ENCODE data around the gene CDK9. TPM values are rescaled to one million over a fixed set of nuclear protein-coding genes. Genes with fewer than 3 reads are reported as not detected.

CDK9 gene
- total RNA-seq, 1 experiment from 2014 or later: 37.3 TPM

DNA sequence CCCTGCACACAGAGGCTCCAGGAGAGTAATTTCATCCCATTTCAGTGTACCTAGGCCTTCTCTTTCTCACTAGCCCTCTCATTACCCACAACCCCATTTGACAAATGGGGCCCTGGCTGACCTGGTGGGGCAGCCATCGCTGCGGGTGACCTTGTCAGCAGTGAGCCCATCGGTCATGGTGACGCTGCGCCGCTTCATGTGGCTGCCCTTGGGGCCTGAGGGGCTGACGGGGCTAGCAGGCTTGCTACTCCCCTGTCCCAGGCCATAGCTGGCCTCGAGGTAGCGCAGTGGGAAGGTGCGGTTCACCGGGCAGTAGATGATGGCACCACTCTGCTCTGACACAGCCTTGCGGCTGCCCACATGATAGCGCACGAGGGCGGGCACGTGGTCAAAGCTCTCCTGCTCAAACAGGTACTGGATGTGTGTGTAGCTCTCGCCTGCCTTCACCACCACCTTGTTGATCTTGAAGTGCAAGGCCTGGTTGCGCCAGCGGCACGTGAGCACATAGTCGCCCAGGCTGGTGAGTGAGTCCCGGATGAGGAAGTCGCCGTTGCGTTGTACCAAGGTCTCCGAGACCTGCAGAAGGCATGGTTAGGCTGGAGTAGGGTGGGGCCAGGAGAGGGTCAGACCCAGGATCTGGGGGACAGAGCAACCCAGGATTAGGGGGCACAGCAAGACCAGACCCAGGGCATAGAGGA is 36.6 kb upstream of the CDK9 start:
- CTCF ChIA-PET: interaction anchor here (0.7 kb wide), 1 partner anchor 808 kb away, joined by 5 read pairs; no protein-coding TSS in a partner anchor
- ATAC-seq: no peak
- H3K79me2 ChIP-seq (ENCODE audit: low read length): no peaks in the 10 kb centered on the region
- intact Hi-C loops (cut with micrococcal nuclease): no loop called here
- peaks cover 9% of the 10 kb centered on the region for H3K27me3 ChIP-seq (ENCODE audit: low read length)
- H3F3A ChIP-seq (ENCODE audit: low read length, unreplicated experiment): no peaks in the 10 kb centered on the region
- H3K4me2 ChIP-seq (ENCODE audit: low read length): no peak overlapping the region
- no peak overlapping the region for H3K27ac ChIP-seq (ENCODE audit: low read length)
- TF ChIP-seq EZH2 (IDR thresholded peaks at IDR 0.05; ENCODE audit: low read length, unreplicated experiment) (no peak), EZH2phosphoT487 (IDR thresholded peaks at IDR 0.05; ENCODE audit: borderline replicate concordance, low read length) (no peak)
- TF ChIP-seq, protein P1, sequence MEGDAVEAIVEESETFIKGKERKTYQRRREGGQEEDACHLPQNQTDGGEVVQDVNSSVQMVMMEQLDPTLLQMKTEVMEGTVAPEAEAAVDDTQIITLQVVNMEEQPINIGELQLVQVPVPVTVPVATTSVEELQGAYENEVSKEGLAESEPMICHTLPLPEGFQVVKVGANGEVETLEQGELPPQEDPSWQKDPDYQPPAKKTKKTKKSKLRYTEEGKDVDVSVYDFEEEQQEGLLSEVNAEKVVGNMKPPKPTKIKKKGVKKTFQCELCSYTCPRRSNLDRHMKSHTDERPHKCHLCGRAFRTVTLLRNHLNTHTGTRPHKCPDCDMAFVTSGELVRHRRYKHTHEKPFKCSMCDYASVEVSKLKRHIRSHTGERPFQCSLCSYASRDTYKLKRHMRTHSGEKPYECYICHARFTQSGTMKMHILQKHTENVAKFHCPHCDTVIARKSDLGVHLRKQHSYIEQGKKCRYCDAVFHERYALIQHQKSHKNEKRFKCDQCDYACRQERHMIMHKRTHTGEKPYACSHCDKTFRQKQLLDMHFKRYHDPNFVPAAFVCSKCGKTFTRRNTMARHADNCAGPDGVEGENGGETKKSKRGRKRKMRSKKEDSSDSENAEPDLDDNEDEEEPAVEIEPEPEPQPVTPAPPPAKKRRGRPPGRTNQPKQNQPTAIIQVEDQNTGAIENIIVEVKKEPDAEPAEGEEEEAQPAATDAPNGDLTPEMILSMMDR (conservative IDR thresholded peaks at IDR 0.05; ENCODE audit: low read depth, low read length): no peak
- H3K4me3 ChIP-seq (ENCODE audit: low read length): no peak overlapping the region
- H3K36me3 ChIP-seq (ENCODE audit: low read depth, low read length): no peaks in the 10 kb centered on the region
- no peaks in the 10 kb centered on the region for H3K9me2 ChIP-seq (replicated peaks; ENCODE audit: low read length)
- no peaks in the 10 kb centered on the region for H3K4me1 ChIP-seq (ENCODE audit: insufficient read depth, low read length)
- DNase-seq: no peak
- no peak overlapping the region for H2AFZ ChIP-seq (ENCODE audit: low read length)
- no TSS peak for BruUV-seq (replicated peaks)
- no peaks in the 10 kb centered on the region for H3K9me3 ChIP-seq (ENCODE audit: low read length)
- no peaks in the 10 kb centered on the region for H4K20me1 ChIP-seq (ENCODE audit: low read length)
- no peak overlapping the region for H3K9ac ChIP-seq (ENCODE audit: low read length)
- POLR2A ChIA-PET (ENCODE audit: unreplicated experiment): no interaction called here

GRCh38 chr9:127751269-127752054 is 34.4 kb upstream of the CDK9 start:
- no peak for ATAC-seq
- Histone ChIP-seq H3K4me1 (ENCODE audit: insufficient read depth, low read length) (no peaks in the 10 kb centered on the region), H3K36me3 (ENCODE audit: low read depth, low read length) (no peaks in the 10 kb centered on the region), H3F3A (ENCODE audit: low read length, unreplicated experiment) (no peaks in the 10 kb centered on the region), H3K9me2 (replicated peaks; ENCODE audit: low read length) (no peaks in the 10 kb centered on the region), H3K27me3 (ENCODE audit: low read length) (peaks cover 20% of the 10 kb centered on the region), H3K9me3 (ENCODE audit: low read length) (no peaks in the 10 kb centered on the region), H3K4me3 (ENCODE audit: low read length) (no peak overlapping the region), H4K20me1 (ENCODE audit: low read length) (no peaks in the 10 kb centered on the region), H3K9ac (ENCODE audit: low read length) (no peak overlapping the region), H3K4me2 (ENCODE audit: low read length) (no peak overlapping the region), H2AFZ (ENCODE audit: low read length) (no peak overlapping the region), H3K27ac (ENCODE audit: low read length) (no peak overlapping the region), H3K79me2 (ENCODE audit: low read length) (no peaks in the 10 kb centered on the region)
- peak; percentile 16 for DNase-seq
- no TSS peak for BruUV-seq (replicated peaks)
- intact Hi-C loops (cut with micrococcal nuclease): no loop called here
- ChIA-PET POLR2A (ENCODE audit: unreplicated experiment) (no interaction called here), CTCF (no interaction called here)
- no peak for TF ChIP-seq EZH2 (IDR thresholded peaks at IDR 0.05; ENCODE audit: low read length, unreplicated experiment)

DNA sequence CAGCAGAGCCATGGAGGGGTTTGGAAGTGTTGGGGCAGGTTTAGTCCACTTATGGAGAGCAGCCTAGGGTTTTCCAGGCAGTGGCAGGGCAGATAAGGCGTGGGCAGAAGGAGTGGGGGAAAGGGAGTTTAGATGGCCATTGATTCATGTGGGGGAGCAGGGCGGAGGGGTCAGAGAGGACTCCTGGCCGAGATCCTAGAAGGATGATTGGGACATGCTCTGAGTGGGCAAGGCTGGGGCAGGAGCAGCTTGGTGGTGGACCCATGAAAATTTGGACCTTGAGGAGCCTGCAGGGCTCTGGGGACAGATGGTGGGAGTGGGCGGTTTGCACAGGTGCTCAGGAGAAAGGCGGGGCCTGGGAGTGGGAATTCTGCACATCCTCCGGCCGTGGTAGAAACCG is 32.7 kb upstream of the CDK9 start:
- Histone ChIP-seq H3K27ac (ENCODE audit: low read length) (no peak overlapping the region), H3K27me3 (ENCODE audit: low read length) (peaks cover 20% of the 10 kb centered on the region), H3F3A (ENCODE audit: low read length, unreplicated experiment) (no peaks in the 10 kb centered on the region), H4K20me1 (ENCODE audit: low read length) (no peaks in the 10 kb centered on the region), H3K36me3 (ENCODE audit: low read depth, low read length) (no peaks in the 10 kb centered on the region), H2AFZ (ENCODE audit: low read length) (no peak overlapping the region), H3K9ac (ENCODE audit: low read length) (no peak overlapping the region), H3K4me2 (ENCODE audit: low read length) (no peak overlapping the region), H3K4me1 (ENCODE audit: insufficient read depth, low read length) (no peaks in the 10 kb centered on the region), H3K4me3 (ENCODE audit: low read length) (no peak overlapping the region), H3K9me3 (ENCODE audit: low read length) (no peaks in the 10 kb centered on the region), H3K9me2 (replicated peaks; ENCODE audit: low read length) (no peaks in the 10 kb centered on the region), H3K79me2 (ENCODE audit: low read length) (no peaks in the 10 kb centered on the region)
- DNase-seq (no peak), ATAC-seq (no peak)
- ChIA-PET POLR2A (ENCODE audit: unreplicated experiment) (no interaction called here), CTCF (no interaction called here)
- TF ChIP-seq EZH2 (IDR thresholded peaks at IDR 0.05; ENCODE audit: low read length, unreplicated experiment) (no peak), EZH2phosphoT487 (IDR thresholded peaks at IDR 0.05; ENCODE audit: borderline replicate concordance, low read length) (no peak)
- TF ChIP-seq, protein P1 (conservative IDR thresholded peaks at IDR 0.05; ENCODE audit: low read depth, low read length): no peak
- no TSS peak for BruUV-seq (replicated peaks)
- intact Hi-C loops (cut with micrococcal nuclease): no loop called here

Measured in PC-3 (cell line).